GM12865 (cell line): Measurements from ENCODE around the gene KSR1.
"Not testable (repeated sequence)": the region's sequence is repeated elsewhere in the genome, so short reads cannot be mapped to it uniquely, and the experiment has no call there.

Experiments used
- DNase-seq: peaks from one replicate; pipeline ENCODE4 v3.0.0; 2010; ENCODE audit warnings: low read depth
- H3K4me3 ChIP-seq: 2 replicates; pipeline ENCODE4 v1.5.1; 2011; ENCODE audit warnings: mild to moderate bottlenecking, low read depth, low read length, control low read depth
- CTCF ChIP-seq: IDR thresholded peaks from 2 replicates; pipeline ENCODE4 v1.5.1; 2011; ENCODE audit warnings: low read length, control low read depth, low read depth, inconsistent platforms; ENCODE audit not compliant: insufficient read depth; ENCODE audit errors: missing control alignments

The KSR1 gene

GRCh38 chr17:27663936-27664605, 207.8 kb downstream of the KSR1 start:
- H3K4me3 ChIP-seq = no peak overlapping the region
- DNase-seq = no peak
- TF ChIP-seq CTCF = no peak

DNA sequence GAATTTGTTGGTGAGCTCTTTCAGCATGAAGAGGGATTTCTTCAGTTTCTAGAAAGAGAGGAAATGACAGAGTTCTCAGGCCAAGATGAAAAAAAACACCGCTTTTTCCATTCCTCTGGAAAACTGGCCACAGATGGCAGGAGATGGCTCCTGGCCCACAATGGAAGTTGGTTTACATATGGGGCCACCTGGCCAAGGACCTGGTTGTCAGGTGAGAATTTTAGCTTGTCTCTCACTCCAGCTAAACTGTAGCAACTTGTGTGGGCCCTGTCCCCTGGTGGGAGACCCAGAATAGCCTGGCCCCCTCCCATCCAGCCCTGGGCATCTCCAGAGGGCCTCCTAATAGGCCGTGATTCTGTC, 208.3 kb downstream of the KSR1 start:
- no peak for TF ChIP-seq CTCF

DNA sequence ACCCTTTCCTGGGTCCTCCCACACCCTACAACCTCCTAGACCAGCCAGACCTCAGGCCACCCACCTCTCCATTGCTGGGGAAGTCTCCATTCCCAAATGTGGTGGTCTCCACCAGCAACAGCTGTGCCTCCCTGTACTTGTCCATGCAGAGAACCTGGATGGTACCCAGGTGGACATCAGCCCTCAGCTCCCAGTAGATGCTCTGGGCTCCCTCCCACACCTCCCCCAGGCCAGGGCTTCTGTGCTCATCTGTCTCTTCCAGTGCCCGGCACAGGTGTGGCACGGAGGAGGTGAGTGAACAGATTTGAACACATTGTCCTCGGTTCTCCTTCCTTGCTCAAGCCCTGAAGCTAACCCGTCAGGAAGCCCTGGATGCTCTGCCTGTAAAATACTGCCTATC, 209.3 kb downstream of the KSR1 start:
- H3K4me3 ChIP-seq = no peak overlapping the region
- no peak for DNase-seq
- no peak for TF ChIP-seq CTCF

More for the DNA sequence above, 208.3 kb downstream of the KSR1 start:
- DNase-seq = no peak
- H3K4me3 ChIP-seq = no peak overlapping the region

DNA sequence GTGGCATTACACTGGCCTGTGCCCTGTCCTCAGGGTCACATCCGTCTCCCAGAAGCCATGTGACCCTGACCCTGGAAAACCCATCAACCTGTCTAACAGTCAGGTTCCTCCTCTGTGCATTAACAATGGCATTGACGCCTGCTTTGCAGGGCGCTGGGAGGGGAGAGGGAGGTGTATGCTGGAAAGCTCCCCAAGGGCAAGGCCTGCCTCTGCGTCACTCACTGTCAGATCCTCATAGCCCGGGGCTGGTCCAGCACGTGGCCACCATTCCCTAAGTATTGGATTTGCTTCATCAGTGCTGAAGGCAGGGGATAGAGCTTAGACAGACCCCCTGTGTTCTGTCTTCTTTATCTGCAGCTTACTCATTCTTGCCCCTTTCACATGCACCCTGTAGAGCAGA, 210.0 kb downstream of the KSR1 start:
- not testable (repeated sequence) for DNase-seq

GRCh38 chr17:27666831-27667560, 210.7 kb downstream of the KSR1 start:
- no peak overlapping the region for H3K4me3 ChIP-seq
- no peak for TF ChIP-seq CTCF
- DNase-seq = no peak

More for the DNA sequence above, 210.0 kb downstream of the KSR1 start:
- not testable (repeated sequence) for H3K4me3 ChIP-seq

GRCh38 chr17:27667656-27668487, 211.6 kb downstream of the KSR1 start:
- no peak for TF ChIP-seq CTCF
- no peak overlapping the region for H3K4me3 ChIP-seq
- no peak for DNase-seq

GRCh38 chr17:27668488-27668823, 212.2 kb downstream of the KSR1 start:
- no peak for DNase-seq
- TF ChIP-seq CTCF = no peak
- no peak overlapping the region for H3K4me3 ChIP-seq
